ENCODE measurements around the gene ZBTB24. TPM values are rescaled to one million over a fixed set of nuclear protein-coding genes. Genes with fewer than 3 reads are reported as not detected.

The ZBTB24 gene
- 13.7 and 15.3 TPM in 2 replicates for total RNA-seq (2014; rRNA removed; shearing (Covaris generic))
- total RNA-seq (2022), result 15.8 and 17.0 TPM in 2 replicates
- percentile 88 among the genes with signal in this experiment for Bru-seq, nascent RNA
- BruChase-seq, experiment 1, labeled RNA remaining after a 6-hour chase, result percentile 90 among the genes with signal in this experiment
- BruChase-seq, experiment 2, labeled RNA remaining after a 2-hour chase, result percentile 92 among the genes with signal in this experiment
- long read RNA-seq, full-length matches to known transcripts, result 16 of 21 reads
- long read RNA-seq, partial matches to known transcripts, result 2 of 21 reads
- long read RNA-seq, other reads (novel, unspliced or antisense), result 3 of 21 reads

DNA sequence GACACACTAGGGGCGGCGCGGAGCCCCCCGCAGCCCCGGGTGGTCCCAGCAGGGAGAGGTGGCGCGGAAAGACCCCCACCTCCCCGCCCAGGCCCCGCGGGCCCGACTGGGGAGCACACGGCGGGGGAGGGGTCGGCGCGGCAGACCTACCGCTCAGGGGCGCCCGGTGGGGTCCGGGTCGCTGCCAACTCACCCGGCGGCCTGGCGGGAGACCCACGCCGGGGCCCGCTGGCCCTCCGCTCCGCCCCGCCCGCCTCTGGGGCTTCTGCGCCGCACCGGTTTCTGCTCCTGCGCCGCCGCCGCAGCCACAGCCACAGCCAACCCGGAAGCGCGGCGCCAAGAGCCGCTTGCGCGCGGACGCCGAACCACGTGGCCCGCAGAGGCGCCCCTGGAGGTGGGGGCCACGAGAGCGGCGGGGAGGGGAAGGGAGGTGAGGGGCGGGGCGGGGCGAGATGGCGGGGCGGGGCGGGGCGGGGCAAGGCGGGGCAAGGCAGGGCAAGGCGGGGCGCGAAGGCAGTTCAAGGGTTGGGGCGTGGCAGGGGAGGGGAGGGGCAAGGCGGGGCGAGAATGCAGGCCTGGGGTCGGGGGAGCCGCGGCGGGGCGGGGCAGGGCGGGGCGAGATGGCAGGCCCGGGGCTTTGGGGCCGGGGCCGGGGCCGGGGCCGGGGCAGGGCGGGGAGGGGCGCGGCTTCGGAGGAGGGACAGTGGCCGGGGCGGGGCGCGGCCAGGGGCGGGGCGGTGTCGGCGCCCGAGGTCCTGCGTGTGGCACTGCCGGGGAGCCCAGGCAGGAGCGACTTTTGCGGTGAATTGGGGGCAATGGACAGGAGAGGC lies at the start of gene ZBTB24:
Gene ZBTB24 (minus strand): TSS at position 315 of the 830 bp plus-strand sequence. CDS start 1,193 bp downstream, outside the sequence.
- ChIA-PET CTCF (ENCODE audit: unreplicated experiment) (interaction anchor here (0.5 to 0.6 kb wide), 2 partner anchors 33 to 1229 kb away, joined by 3 read pairs; no protein-coding TSS in a partner anchor), POLR2A (interaction anchor here (0.6 to 2.3 kb wide), 12 partner anchors 9 to 774 kb away, joined by 3 to 11 read pairs (median 3); partner anchors contain the start of gene MICAL1)
- Histone ChIP-seq H2AFZ (ENCODE audit: low read length) (peak within 1 kb of the TSS; percentile 77), H3K36me3 (ENCODE audit: insufficient read depth, low read length) (peaks cover 39% of the 10 kb centered on the region), H3K4me2 (ENCODE audit: low read length) (peak within 1 kb of the TSS; percentile 94), H3K9me2 (ENCODE audit: insufficient read depth, low read length) (no peaks in the 10 kb centered on the region), H3K27ac (ENCODE audit: low read depth, low read length, poor library complexity, severe bottlenecking) (peak within 1 kb of the TSS; percentile 51), H3K79me2 (ENCODE audit: insufficient read depth, low read depth, low read length) (peaks cover 48% of the 10 kb centered on the region), H3K4me1 (ENCODE audit: insufficient read depth, low read length, poor library complexity, severe bottlenecking) (peaks cover 49% of the 10 kb centered on the region), H3K9me3 (ENCODE audit: low read length) (no peaks in the 10 kb centered on the region), H4K20me1 (ENCODE audit: insufficient read depth, low read length) (peaks cover 29% of the 10 kb centered on the region), H3K4me3 (ENCODE audit: low read depth, low read length, poor library complexity, severe bottlenecking) (peak within 1 kb of the TSS; percentile 96)
- no TSS peak for BruUV-seq (replicated peaks)
- DNase-seq (ENCODE audit: low spot score), result peak; percentile 95
- TF ChIP-seq EZH2phosphoT487 (IDR thresholded peaks at IDR 0.05; ENCODE audit: borderline replicate concordance, low read depth, low read length), result no peak
- TF ChIP-seq, protein P1, sequence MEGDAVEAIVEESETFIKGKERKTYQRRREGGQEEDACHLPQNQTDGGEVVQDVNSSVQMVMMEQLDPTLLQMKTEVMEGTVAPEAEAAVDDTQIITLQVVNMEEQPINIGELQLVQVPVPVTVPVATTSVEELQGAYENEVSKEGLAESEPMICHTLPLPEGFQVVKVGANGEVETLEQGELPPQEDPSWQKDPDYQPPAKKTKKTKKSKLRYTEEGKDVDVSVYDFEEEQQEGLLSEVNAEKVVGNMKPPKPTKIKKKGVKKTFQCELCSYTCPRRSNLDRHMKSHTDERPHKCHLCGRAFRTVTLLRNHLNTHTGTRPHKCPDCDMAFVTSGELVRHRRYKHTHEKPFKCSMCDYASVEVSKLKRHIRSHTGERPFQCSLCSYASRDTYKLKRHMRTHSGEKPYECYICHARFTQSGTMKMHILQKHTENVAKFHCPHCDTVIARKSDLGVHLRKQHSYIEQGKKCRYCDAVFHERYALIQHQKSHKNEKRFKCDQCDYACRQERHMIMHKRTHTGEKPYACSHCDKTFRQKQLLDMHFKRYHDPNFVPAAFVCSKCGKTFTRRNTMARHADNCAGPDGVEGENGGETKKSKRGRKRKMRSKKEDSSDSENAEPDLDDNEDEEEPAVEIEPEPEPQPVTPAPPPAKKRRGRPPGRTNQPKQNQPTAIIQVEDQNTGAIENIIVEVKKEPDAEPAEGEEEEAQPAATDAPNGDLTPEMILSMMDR (conservative IDR thresholded peaks at IDR 0.05; ENCODE audit: low read length), result no peak
- intact Hi-C loops (cut with micrococcal nuclease; ENCODE audit: unreplicated experiment), result loop anchor here (1.0 to 2.0 kb wide), 3 partner anchors 29 to 101 kb away; partner anchors contain the start of genes CD164, PPIL6 and SMPD2

DNA sequence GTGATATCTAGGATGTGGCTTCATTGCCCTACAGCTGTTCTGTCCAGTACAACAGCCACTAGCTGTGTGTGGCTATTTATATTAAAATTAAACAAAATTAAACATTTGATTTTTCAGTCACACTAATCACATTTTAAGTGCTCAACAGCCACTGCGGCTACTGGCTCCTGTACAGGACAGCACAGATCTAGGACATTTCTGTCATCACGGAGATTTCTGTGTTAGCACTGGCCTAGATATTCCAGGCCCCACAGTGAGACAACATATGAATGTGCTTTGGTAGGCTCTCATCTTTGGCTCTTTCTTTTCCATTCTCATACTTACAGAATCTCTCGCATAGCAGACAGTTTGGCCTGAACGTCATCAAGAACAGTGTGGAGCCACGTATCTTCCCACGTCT lies 48.4 kb upstream of the ZBTB24 start:
- Histone ChIP-seq H3K36me3 (ENCODE audit: insufficient read depth, low read length) (no peaks in the 10 kb centered on the region), H3K79me2 (ENCODE audit: insufficient read depth, low read depth, low read length) (no peaks in the 10 kb centered on the region), H2AFZ (ENCODE audit: low read length) (no peak overlapping the region), H3K4me1 (ENCODE audit: insufficient read depth, low read length, poor library complexity, severe bottlenecking) (no peaks in the 10 kb centered on the region), H3K9me2 (ENCODE audit: insufficient read depth, low read length) (no peaks in the 10 kb centered on the region), H3K27ac (ENCODE audit: low read depth, low read length, poor library complexity, severe bottlenecking) (no peak overlapping the region), H3K9me3 (ENCODE audit: low read length) (no peaks in the 10 kb centered on the region), H3K4me3 (ENCODE audit: low read depth, low read length, poor library complexity, severe bottlenecking) (no peak overlapping the region), H3K4me2 (ENCODE audit: low read length) (no peak overlapping the region), H4K20me1 (ENCODE audit: insufficient read depth, low read length) (no peaks in the 10 kb centered on the region)
- BruUV-seq (replicated peaks), result no TSS peak
- ChIA-PET CTCF (ENCODE audit: unreplicated experiment) (no interaction called here), POLR2A (no interaction called here)
- no peak for DNase-seq (ENCODE audit: low spot score)
- intact Hi-C loops (cut with micrococcal nuclease; ENCODE audit: unreplicated experiment), result no loop called here
- TF ChIP-seq, protein P1 (conservative IDR thresholded peaks at IDR 0.05; ENCODE audit: low read length), result no peak
- no peak for TF ChIP-seq EZH2phosphoT487 (IDR thresholded peaks at IDR 0.05; ENCODE audit: borderline replicate concordance, low read depth, low read length)
